K562 (cell line): ENCODE measurements around the gene ANKRD11. TPM values are rescaled to one million over a fixed set of nuclear protein-coding genes. Genes with fewer than 3 reads are reported as not detected.

ENCODE experiments used
- ATAC-seq: fragments of 200-7000 bp; cut with Tn5 transposase; 3 replicates; pipeline ENCODE4 v1.9.1; 2020; ENCODE audit warnings: moderate library complexity
- BruUV-seq: library from RNA; stranded (reverse); fragments of 400-500 nt; replicated peaks from 2 replicates; lab custom pipeline; 2021; lab: Mats Ljungman, UMichigan
- CTCF ChIA-PET: fragments of 300-600 bp; formaldehyde crosslinking; extraction: SDS; loops from one replicate; lab custom pipeline; 2021; ENCODE audit warnings: low intra/inter-chr PET ratio; lab: Yijun Ruan, JAX
- POLR2A ChIA-PET: fragments of 300-600, 350-650 bp; sonication (Branson Sonifier 250); formaldehyde crosslinking; extraction: SDS; loops from one replicate; lab custom pipeline; 2021; ENCODE audit warnings: antibody characterized with exemption, inconsistent platforms; lab: Yijun Ruan, JAX
- DNase-seq, 4 experiments: peaks; one replicate each; pipeline versions ENCODE4 v3.0.0 to v3.0.0-alpha.2; 2011 to 2018; ENCODE audit warnings: low spot score in 3 of 4, mixed read lengths in 3 of 4; ENCODE audit errors: extremely low read depth in 1 of 4
- FAIRE-seq: peaks from 2 replicates; lab custom pipeline; 2011; peaks lifted over from hg19 to GRCh38; lab: Jason Lieb, UNC
- H2AFZ ChIP-seq: 2 replicates; pipeline ENCODE4 v1.6.0; 2011; ENCODE audit warnings: low read depth, low read length, control low read depth, inconsistent platforms
- H3K27ac ChIP-seq: fragments of 200-600 bp; 3 replicates; pipeline ENCODE4 v1.8.0; 2011; ENCODE audit warnings: low read depth, mild to moderate bottlenecking, control low read depth, inconsistent platforms, low read length, moderate library complexity, mixed read lengths; ENCODE audit errors: extremely low read depth
- H3K27me3 ChIP-seq, 2 experiments: fragments of 300-600 bp in 1 of 2; 2 replicates in 1 of 2; 3 replicates in 1 of 2; pipeline versions ENCODE4 v1.6.0 to v1.8.0; 2011; ENCODE audit warnings: inconsistent platforms in 2 of 2, low read length in 2 of 2, mild to moderate bottlenecking in 1 of 2, mixed read lengths in 1 of 2, moderate library complexity in 1 of 2; ENCODE audit not compliant: control insufficient read depth in 2 of 2, insufficient read depth in 2 of 2
- H3K36me3 ChIP-seq: fragments of 300-600 bp; 3 replicates; pipeline ENCODE4 v1.8.0; 2011; ENCODE audit warnings: mild to moderate bottlenecking, low read length, inconsistent platforms; ENCODE audit not compliant: control insufficient read depth, insufficient read depth
- H3K4me1 ChIP-seq, 2 experiments: fragments of 200-600 bp in 1 of 2; replicated peaks in 1 of 2; 2 replicates in 1 of 2; 3 replicates in 1 of 2; pipeline versions ENCODE4 v1.5.1 to v1.8.0; 2011; ENCODE audit warnings: inconsistent platforms in 2 of 2, low read length in 2 of 2, mild to moderate bottlenecking in 1 of 2, mixed read lengths in 1 of 2, moderate library complexity in 1 of 2; ENCODE audit not compliant: control insufficient read depth in 2 of 2, insufficient read depth in 2 of 2
- H3K4me2 ChIP-seq: 2 replicates; pipeline ENCODE4 v1.6.1; 2011; ENCODE audit warnings: low read length, control low read depth, inconsistent platforms, mixed read lengths; ENCODE audit not compliant: insufficient read depth
- H3K4me3 ChIP-seq: fragments of 200-600 bp; sonication (generic), shearing (Covaris generic); 2 replicates; pipeline ENCODE4 v1.5.1; 2016; ENCODE audit warnings: control low read depth, inconsistent platforms
- H3K79me2 ChIP-seq: fragments of 200-600 bp; 3 replicates; pipeline ENCODE4 v1.8.0; 2011; ENCODE audit warnings: low read length, inconsistent platforms; ENCODE audit not compliant: control insufficient read depth, insufficient read depth
- H3K9ac ChIP-seq, 2 experiments: 2 replicates each; pipeline versions ENCODE4 v1.6.0 to v1.6.1; 2011; ENCODE audit warnings: low read depth in 2 of 2, low read length in 2 of 2, control low read depth in 1 of 2, inconsistent platforms in 1 of 2, mild to moderate bottlenecking in 1 of 2, mixed read lengths in 1 of 2; ENCODE audit not compliant: insufficient read depth in 1 of 2
- H3K9me1 ChIP-seq: one replicate; pipeline ENCODE4 v1.6.0; 2011; ENCODE audit warnings: inconsistent platforms, mild to moderate bottlenecking, low read length, moderate library complexity; ENCODE audit not compliant: control insufficient read depth, insufficient read depth
- H3K9me3 ChIP-seq: replicated peaks from 2 replicates; pipeline ENCODE4 v1.5.1; 2011; ENCODE audit warnings: low read depth, low read length, inconsistent platforms; ENCODE audit not compliant: control insufficient read depth, insufficient read depth
- H4K20me1 ChIP-seq: replicated peaks from 2 replicates; pipeline ENCODE4 v1.6.1; 2011; ENCODE audit warnings: low read length, inconsistent platforms, mixed read lengths; ENCODE audit not compliant: control insufficient read depth, insufficient read depth
- CEBPB ChIP-seq: fragments of 450-650 bp; IDR thresholded peaks from 2 replicates; pipeline ENCODE4 v1.6.1; 2016; ENCODE audit warnings: missing genetic modification characterization, missing compliant biosample characterization
- HNRNPL ChIP-seq: fragments of 200-400 bp; formaldehyde crosslinking; IDR thresholded peaks from 2 replicates; pipeline ENCODE4 v1.6.1; 2017; ENCODE audit warnings: low read depth, mild to moderate bottlenecking, low read length
- HSF4 ChIP-seq: fragments of 250-450 bp; sonication (Bioruptor Pico); IDR thresholded peaks from 2 replicates; pipeline ENCODE4 v2.1.2; 2022; ENCODE audit warnings: mild to moderate bottlenecking, moderate library complexity, borderline replicate concordance
- PHF21A ChIP-seq: fragments of 450-650 bp; IDR thresholded peaks from 2 replicates; pipeline ENCODE4 v1.6.1; 2017; ENCODE audit warnings: low read depth, borderline replicate concordance
- POLR2AphosphoS5 ChIP-seq: IDR thresholded peaks from 2 replicates; pipeline ENCODE4 v1.6.1; 2011; ENCODE audit warnings: mild to moderate bottlenecking, low read depth, low read length, moderate library complexity; ENCODE audit not compliant: control insufficient read depth, insufficient read depth
- POLR2G ChIP-seq: fragments of 200-400 bp; formaldehyde crosslinking; IDR thresholded peaks from 2 replicates; pipeline ENCODE4 v1.6.1; 2017; ENCODE audit warnings: low read depth, mild to moderate bottlenecking, antibody characterized with exemption, low read length, moderate library complexity
- RBM22 ChIP-seq: fragments of 200-400 bp; formaldehyde crosslinking; IDR thresholded peaks from 2 replicates; pipeline ENCODE4 v1.6.1; 2018; ENCODE audit warnings: low read length, low read depth; ENCODE audit not compliant: poor library complexity, severe bottlenecking
- SRSF3 ChIP-seq: fragments of 200-400 bp; formaldehyde crosslinking; IDR thresholded peaks from 2 replicates; pipeline ENCODE4 v1.6.1; 2016; ENCODE audit warnings: mild to moderate bottlenecking, low read length, moderate library complexity; ENCODE audit not compliant: insufficient read depth
- ZNF121 ChIP-seq: sonication (generic); formaldehyde crosslinking; conservative IDR thresholded peaks from 2 replicates; pipeline ENCODE4 v1.8.0; 2022; ENCODE audit warnings: missing genetic modification reagents
- ZNF134 ChIP-seq: fragments of 250-450 bp; sonication (Bioruptor Pico); conservative IDR thresholded peaks from 2 replicates; pipeline ENCODE4 v1.4.0; 2020
- WGBS: fragments of 100-300 bp; shearing (Covaris generic); methylation state at CpG from one replicate; pipeline ENCODE4 v1.1.6; 2016; ENCODE audit warnings: low coverage, mixed read lengths; ENCODE audit not compliant: insufficient coverage; ENCODE audit errors: missing lambda C conversion rate; 5-methylcytosine and 5-hydroxymethylcytosine counted together
- in situ Hi-C: fragments of 300-500 bp; cut with MboI; formaldehyde crosslinking; loops from 4 replicates; pipeline ENCODE4 v1.15.0; 2018; ENCODE audit warnings: inconsistent platforms, mixed read lengths
- intact Hi-C: fragments of 100-400 bp; cut with micrococcal nuclease; formaldehyde crosslinking; loops from 2 replicates; pipeline ENCODE4 v1.14.2; 2022
- polyA plus RNA-seq, 8 experiments: library from polyadenylated mRNA; depleted of rRNA in 4 of 8; stranded (reverse) in 5 of 8; unstranded in 3 of 8; fragments of >200 nt; fragmentation: Nextera tagmentation in 2 of 8; fragmentation: Illumina TruSeq in 1 of 8; extraction: Ambion mirVana in 2 of 8; extraction: Trizol in 1 of 8; gene quantifications; 2 replicates each; pipeline versions ENCODE4 v1.2.1 to v1.2.3, GENCODE V29; 2011 to 2014; ENCODE audit warnings: inconsistent platforms in 1 of 8, missing spikeins in 1 of 8
- total RNA-seq, 7 experiments: library from RNA; depleted of rRNA in 6 of 7; stranded (reverse); fragments of >200 nt in 6 of 7; fragmentation: Illumina TruSeq in 2 of 7; extraction: Trizol in 2 of 7; gene quantifications; 2 replicates each; pipeline versions ENCODE4 v1.2.1 to v1.2.3, GENCODE V29; 2011 to 2021; ENCODE audit warnings: low replicate concordance in 1 of 7

ANKRD11 gene
- total and polyA plus RNA-seq, 9 of the 15 experiments (the other 6 are each of a cell fraction or from before 2014, with no cell fraction given), result 4.7 to 126 (median 31.7) TPM

- no peak for DNase-seq
- Histone ChIP-seq H3K9me1 (peaks cover 30% of the 10 kb centered on the region), H3K9me3 (no peaks in the 10 kb centered on the region), H3K9ac (peak overlapping the region in 1 of 2 experiments; percentile 72; a peak in 2 of 4 replicates), H3K79me2 (peaks cover 98% of the 10 kb centered on the region), H4K20me1 (peaks cover 88% of the 10 kb centered on the region), H3K36me3 (peaks cover 50% of the 10 kb centered on the region; the same call in 2 of the 3 replicates), H3K27ac (no peak overlapping the region), H2AFZ (no peak overlapping the region), H3K27me3 (no peaks in the 10 kb centered on the region), H3K4me1 (peaks cover 54 to 78% of the 10 kb centered on the region in 2 experiments), H3K4me3 (no peak overlapping the region), H3K4me2 (no peak overlapping the region)
- in situ Hi-C loops, result no loop called here
- ChIA-PET CTCF (no interaction called here), POLR2A (interaction anchor here (0.6 to 1.1 kb wide), 3 partner anchors 10 to 143 kb away, joined by 3 to 4 read pairs (median 3); partner anchors contain the start of gene ZNF778)
- BruUV-seq, result no TSS peak
- peak; percentile 35 for TF ChIP-seq RBM22
- TF ChIP-seq POLR2G, result peak; percentile 46; the same call in 1 of the 2 replicates
- no peak for TF ChIP-seq SRSF3
- TF ChIP-seq PHF21A, result no peak
- TF ChIP-seq HNRNPL, result no peak
- no peak for TF ChIP-seq ZNF134
- no peak for TF ChIP-seq POLR2AphosphoS5
- no peak for TF ChIP-seq HSF4 (CRISPR knock-in tag)
- no peak for TF ChIP-seq CEBPB
- no peak for TF ChIP-seq ZNF121
- WGBS, result 73% methylated on average over 9 of the region's 12 CpGs
- no peak for FAIRE-seq
- ATAC-seq, result no peak
- intact Hi-C loops, result no loop called here
These were observed 129.5 kb downstream of the ANKRD11 start for GRCh38 chr16:89360760-89361435.
